COLO668 (cell line): ENCODE data around the gene ZSCAN5C.
"Not testable (repeated sequence)": the region's sequence is repeated elsewhere in the genome, so short reads cannot be mapped to it uniquely, and the experiment has no call there.

Source experiments
- DNase-seq: peaks from one replicate; lab custom pipeline; 2025; ENCODE audit not compliant: unreplicated experiment; lab: John Stamatoyannopoulos, UW

The ZSCAN5C gene

DNA sequence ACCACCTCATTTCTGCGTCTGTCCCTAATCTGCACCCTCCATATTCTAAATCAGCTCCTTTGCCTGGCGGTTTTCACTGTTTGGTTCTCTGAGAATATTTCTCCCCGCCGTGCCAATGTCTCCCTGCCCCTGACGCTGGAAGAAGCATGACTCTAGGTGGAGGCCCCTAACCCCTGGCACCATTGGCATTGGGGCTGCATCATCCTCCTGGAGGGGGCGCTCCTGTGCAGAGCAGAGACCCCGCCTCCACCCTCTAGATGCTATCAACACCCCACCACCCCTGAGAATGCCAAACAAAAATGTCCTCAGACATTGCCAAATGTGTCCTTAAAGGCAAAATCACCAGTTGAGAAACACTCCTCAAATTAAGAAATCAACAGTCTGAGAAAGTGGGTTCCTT lies 11.0 kb upstream of the ZSCAN5C start:
- no peak for DNase-seq

GRCh38 chr19:56191711-56192110 lies 10.4 kb upstream of the ZSCAN5C start:
- no peak for DNase-seq

- DNase-seq: no peak
Measured at GRCh38 chr19:56193981-56194640, 8.0 kb upstream of the ZSCAN5C start.

DNA sequence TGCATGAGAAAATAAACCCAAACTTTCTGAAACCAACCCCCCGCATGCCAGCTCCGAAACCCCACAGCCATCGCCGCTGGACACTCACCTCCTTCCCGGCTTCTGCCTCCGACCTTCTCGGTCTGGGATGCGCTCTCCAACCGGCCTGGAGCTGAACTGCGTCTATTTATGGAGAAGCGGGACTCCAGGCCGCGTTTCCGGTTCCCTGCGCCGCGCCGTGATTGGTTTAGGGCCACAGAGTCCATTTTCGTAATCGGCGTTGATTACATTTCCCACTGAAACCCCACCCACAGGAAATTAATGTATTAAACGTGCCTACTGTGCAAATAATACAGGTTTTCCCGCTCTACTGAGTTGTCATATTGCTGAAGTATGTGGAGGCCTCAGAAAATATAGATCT lies 4.4 kb upstream of the ZSCAN5C start, which contains the start of gene ZSCAN5B:
TSS of gene ZSCAN5B (minus strand) at position 138 of the 400 bp plus-strand sequence. CDS start 4,731 bp downstream, outside the sequence.
- not testable (repeated sequence) for DNase-seq

DNA sequence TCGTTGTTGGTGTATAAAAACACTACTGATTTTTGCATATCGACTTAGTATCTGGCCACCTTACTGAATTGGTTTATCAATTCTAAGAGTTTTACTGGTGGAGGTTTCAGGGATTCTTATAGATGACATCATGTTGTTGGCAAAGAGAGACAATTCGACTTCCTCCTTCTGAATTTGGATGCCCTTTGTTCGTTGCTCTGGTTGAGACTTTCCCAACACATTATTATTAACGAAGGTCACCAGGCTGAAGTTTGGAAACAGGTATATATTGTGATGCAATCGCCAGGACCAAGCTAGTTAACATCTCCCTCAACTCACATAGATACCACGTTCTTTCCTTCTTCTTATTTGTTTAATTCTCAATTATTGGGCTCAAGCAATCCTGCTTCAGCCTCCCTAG lies 2.4 kb upstream of the ZSCAN5C start:
- no peak for DNase-seq

DNA sequence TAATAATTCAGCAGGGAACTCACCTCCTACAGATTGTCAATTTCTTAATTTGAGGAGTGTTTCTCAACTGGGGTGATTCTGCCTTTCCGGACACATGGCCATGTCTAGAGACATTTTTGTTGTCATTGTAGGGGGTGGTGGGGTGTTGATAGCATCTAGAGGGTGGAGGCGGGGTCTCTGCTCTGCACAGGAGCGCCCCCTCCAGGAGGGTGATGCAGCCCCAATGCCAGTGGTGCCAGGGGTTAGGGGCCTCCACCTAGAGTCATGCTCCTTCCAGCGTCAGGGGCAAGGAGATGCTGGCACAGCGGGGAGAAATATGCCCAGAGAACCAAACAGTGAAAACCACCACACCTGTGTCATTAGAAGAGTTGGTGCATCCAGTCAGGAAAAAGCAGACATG lies 5.5 kb downstream of the ZSCAN5C start:
- not testable (repeated sequence) for DNase-seq

- DNase-seq: no peak
Measured at GRCh38 chr19:56209091-56209490, 7.0 kb downstream of the ZSCAN5C start.

DNA sequence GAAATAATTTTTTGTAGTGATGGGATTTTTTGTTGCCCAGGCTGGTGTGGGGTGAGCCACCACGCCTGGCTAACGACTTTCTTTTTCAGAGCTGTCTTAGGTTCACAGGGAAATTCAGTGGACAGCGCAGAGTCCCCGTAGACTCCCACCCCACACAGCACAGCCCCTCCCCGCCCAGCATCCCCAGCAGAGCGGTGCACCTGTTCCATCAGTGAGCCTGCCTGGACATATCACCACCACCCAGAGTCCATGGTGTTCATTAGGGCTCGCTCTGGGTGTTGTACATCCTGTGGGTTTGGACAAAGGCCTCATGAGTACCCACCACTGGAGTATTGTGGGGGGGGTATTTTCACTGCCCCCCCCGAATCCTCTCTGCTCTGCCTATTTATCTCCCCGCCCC lies 8.0 kb downstream of the ZSCAN5C start:
- DNase-seq: not testable (repeated sequence)

- no peak for DNase-seq
Measured at GRCh38 chr19:56211718-56212117, 9.6 kb downstream of the ZSCAN5C start.

- peak; percentile 33 for DNase-seq
Measured at GRCh38 chr19:56217039-56217949, 15.2 kb downstream of the ZSCAN5C start.

- DNase-seq: no peak
Measured at GRCh38 chr19:56218961-56219360, 16.9 kb downstream of the ZSCAN5C start.

DNA sequence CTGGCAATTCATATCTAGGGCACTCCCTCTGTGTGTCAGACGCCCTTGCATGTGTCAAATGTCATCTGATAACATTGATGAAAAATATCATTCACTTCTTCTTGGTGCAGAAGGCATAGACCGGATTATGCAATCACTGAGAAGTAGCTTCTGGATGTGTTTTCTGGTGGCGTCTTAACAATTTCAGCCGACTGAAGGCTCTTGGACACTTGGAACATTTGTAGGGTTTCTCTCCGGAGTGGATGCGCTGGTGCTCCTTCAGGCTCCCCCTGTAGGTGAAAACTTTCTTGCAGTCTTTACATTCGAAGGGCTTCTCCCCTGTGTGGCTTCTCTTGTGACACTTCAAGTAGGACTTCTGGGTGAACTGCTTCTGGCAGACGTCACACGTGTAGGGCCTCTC lies 19.4 kb downstream of the ZSCAN5C start:
- DNase-seq: peak; percentile 1

DNA sequence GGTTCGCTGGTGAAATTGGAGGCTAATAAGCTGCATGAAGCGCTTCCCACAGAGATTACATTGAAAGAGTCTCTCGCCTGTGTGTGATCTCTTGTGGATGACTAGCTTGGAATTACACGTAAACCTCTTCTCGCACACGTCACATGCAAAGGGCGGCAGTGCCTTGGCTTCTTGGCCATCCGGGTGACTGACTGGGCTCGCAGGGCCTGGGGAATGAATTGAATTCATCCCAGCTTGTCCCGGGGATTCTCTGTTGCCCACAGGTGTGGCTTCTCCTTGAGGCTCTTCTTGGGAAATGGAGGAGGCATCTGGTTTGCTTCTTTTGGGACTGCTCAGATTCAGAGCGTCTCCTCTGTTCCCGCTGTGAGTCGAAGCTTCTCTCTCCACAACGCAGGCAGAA lies 19.8 kb downstream of the ZSCAN5C start:
- no peak for DNase-seq

DNA sequence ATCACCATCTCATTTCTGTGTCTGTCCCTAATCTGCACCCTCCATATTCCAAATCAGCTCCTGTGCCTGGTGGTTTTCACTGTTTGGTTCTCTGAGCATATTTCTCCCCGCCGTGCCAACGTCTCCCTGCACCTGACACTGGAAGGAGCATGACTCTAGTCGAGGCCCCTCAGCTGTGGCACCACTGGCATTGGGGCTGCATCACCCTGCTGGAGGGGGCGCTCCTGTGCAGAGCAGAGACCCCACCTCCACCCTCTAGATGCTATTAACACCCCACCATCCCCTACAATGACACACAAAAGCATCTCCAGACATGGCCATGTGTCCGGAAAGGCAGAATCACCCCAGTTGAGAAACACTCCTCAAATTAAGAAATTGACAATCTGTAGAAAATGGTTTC lies 20.8 kb downstream of the ZSCAN5C start:
- DNase-seq: no peak

- no peak for DNase-seq
Measured at GRCh38 chr19:56223481-56223880, 21.4 kb downstream of the ZSCAN5C start.

GRCh38 chr19:56245121-56245740 lies 43.2 kb downstream of the ZSCAN5C start:
- DNase-seq: no peak

DNA sequence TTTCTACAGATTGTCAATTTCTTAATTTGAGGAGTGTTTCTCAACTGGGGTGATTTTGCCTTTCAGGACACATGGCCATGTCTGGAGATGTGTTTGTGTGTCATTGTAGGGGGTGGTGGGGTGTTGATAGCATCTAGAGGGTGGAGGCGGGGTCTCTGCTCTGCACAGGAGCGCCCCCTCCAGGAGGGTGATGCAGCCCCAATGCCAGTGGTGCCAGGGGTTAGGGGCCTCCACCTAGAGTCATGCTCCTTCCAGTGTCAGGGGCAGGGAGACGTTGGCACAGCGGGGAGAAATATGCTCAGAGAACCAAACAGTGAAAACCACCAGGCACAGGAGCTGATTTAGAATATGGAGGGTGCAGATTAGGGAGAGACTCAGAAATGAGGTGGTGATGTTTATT lies 43.7 kb downstream of the ZSCAN5C start:
- not testable (repeated sequence) for DNase-seq

- DNase-seq: not testable (repeated sequence)
Measured at GRCh38 chr19:56248736-56249338, 46.8 kb downstream of the ZSCAN5C start.

GRCh38 chr19:56252699-56253422 lies 50.8 kb downstream of the ZSCAN5C start:
- peak; percentile 63 for DNase-seq

GRCh38 chr19:56253737-56254136 lies 51.7 kb downstream of the ZSCAN5C start:
- no peak for DNase-seq

GRCh38 chr19:56258272-56258671 lies 56.2 kb downstream of the ZSCAN5C start:
- no peak for DNase-seq
